Stimulated activated naive CD4-positive, alpha-beta T cell treated with Interleukin-2 at 50 U/mL for 16 hours (primary cell): Measurements from ENCODE around the gene LCE1D.

Source experiments
- DNase-seq: peaks from one replicate; lab custom pipeline; 2025; lab: John Stamatoyannopoulos, UW

Gene LCE1D

GRCh38 chr1:152796421-152796820, at the start of gene LCE1D:
Gene LCE1D, plus strand, starts transcription at chr1:152796721. Its CDS starts 1,074 bp downstream, at chr1:152797795.
- no peak for DNase-seq

GRCh38 chr1:152747831-152748230, 48.7 kb upstream of the LCE1D start:
- no peak for DNase-seq

GRCh38 chr1:152752225-152752624, 44.3 kb upstream of the LCE1D start:
- no peak for DNase-seq

- no peak for DNase-seq
Measured at GRCh38 chr1:152753586-152753985, 42.9 kb upstream of the LCE1D start.

- DNase-seq: no peak
Measured at GRCh38 chr1:152756872-152757271, 39.6 kb upstream of the LCE1D start.

- no peak for DNase-seq
Measured at GRCh38 chr1:152757747-152758146, 38.8 kb upstream of the LCE1D start, which contains the start of gene KPRP. Gene KPRP, plus strand, starts transcription at chr1:152758025. Its CDS starts 1,564 bp downstream, at chr1:152759589.

GRCh38 chr1:152758636-152759035, 37.9 kb upstream of the LCE1D start:
- DNase-seq: no peak

- DNase-seq: no peak
Measured at GRCh38 chr1:152759453-152760173, 36.9 kb upstream of the LCE1D start.

GRCh38 chr1:152760551-152761190, 35.9 kb upstream of the LCE1D start:
- DNase-seq: no peak

- DNase-seq: no peak
Measured at GRCh38 chr1:152761609-152762213, 34.8 kb upstream of the LCE1D start.

GRCh38 chr1:152768847-152769533, 27.5 kb upstream of the LCE1D start:
- no peak for DNase-seq

- DNase-seq: no peak
Measured at GRCh38 chr1:152770411-152770810, 26.1 kb upstream of the LCE1D start.

GRCh38 chr1:152774875-152775274, 21.6 kb upstream of the LCE1D start, which contains the start of gene LCE1F:
Gene LCE1F, plus strand, starts transcription at chr1:152775140. Its CDS starts 1,232 bp downstream, at chr1:152776372.
- DNase-seq: no peak

- no peak for DNase-seq
Measured at GRCh38 chr1:152776361-152776760, 20.2 kb upstream of the LCE1D start.

- DNase-seq: no peak
Measured at GRCh38 chr1:152777510-152778137, 18.9 kb upstream of the LCE1D start.

GRCh38 chr1:152783095-152783494, 13.4 kb upstream of the LCE1D start:
- no peak for DNase-seq

- DNase-seq: no peak
Measured at GRCh38 chr1:152786077-152786476, 10.4 kb upstream of the LCE1D start, which contains the start of gene LCE1E. Gene LCE1E, plus strand, starts transcription at chr1:152786257. Its CDS starts 1,043 bp downstream, at chr1:152787300.

GRCh38 chr1:152795686-152796085, 835 bp upstream of the LCE1D start:
- DNase-seq: no peak

- DNase-seq: no peak
Measured at GRCh38 chr1:152801333-152801732, 4.8 kb downstream of the LCE1D start.

- DNase-seq: no peak
Measured at GRCh38 chr1:152806576-152806975, 10.1 kb downstream of the LCE1D start, which contains the start of gene LCE1C. Gene LCE1C, minus strand, starts transcription at chr1:152806651. Its CDS starts 1,173 bp downstream, at chr1:152805478.

GRCh38 chr1:152811050-152811449, 14.5 kb downstream of the LCE1D start:
- no peak for DNase-seq

- no peak for DNase-seq
Measured at GRCh38 chr1:152811671-152812070, 15.2 kb downstream of the LCE1D start, which contains the start of gene LCE1B. Gene LCE1B, plus strand, starts transcription at chr1:152811971. Its CDS starts 476 bp downstream, at chr1:152812447.
